Limb (tissue), 2 donors: ENCODE data around the gene FEN1.

Experiments used
- DNase-seq, 2 donors: peaks; one replicate each; pipeline ENCODE4 v3.0.0-alpha.2; 2016; ENCODE audit errors: extremely low spot score in 2 of 2

FEN1 gene

DNA sequence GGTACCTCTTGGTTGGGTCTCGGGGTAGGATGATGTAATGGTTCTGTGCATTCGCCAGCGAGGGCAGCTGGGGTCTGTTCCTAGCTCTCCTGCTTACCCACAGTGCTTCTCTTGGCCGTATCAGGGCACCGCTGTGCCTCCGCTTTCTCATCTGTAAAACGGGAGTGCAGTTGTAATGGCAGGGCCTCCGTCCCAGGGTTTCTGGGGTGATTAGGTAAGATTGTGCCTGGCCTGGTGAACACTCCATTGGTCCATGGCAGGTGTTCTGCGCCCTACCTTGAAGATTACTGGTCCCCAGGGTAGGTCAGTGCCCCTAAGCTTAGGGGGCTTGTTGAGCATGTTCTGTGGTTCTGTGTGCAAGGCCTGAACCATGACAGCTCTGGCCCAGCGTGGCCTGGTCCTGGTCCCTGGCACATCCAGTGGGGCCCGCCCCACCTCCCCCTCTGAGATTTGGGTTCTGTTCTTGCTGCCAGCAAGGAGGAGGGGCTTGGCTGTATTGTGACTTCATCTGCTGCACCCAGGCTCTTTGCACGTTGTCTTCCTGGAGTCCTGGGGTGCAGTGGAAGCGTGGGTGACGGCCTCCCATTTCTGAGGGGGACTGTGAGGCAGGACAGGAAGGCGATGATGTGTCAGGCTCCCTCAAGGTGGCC, 35.4 kb upstream of the FEN1 start:
- DNase-seq, result no peak

DNA sequence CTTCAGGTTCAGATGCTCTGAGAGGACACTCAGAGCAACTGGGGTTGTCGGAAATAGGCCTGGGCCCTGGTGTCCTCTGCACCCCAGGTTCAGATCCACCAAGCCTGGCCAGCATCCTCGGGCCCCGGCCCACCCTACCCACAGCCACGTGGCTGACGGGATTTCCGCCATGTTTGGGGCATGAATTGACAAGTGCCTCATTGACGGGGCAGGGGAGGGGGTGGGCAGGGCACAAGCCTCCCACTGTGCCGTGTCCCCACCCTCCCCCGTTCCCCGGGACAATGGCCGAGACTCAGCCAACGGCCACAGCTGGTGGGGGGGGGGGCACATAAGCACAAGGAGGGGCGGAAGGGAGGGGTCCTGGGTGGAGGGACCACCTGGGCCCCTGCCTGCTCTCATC, 31.8 kb upstream of the FEN1 start:
- DNase-seq, result no peak

DNA sequence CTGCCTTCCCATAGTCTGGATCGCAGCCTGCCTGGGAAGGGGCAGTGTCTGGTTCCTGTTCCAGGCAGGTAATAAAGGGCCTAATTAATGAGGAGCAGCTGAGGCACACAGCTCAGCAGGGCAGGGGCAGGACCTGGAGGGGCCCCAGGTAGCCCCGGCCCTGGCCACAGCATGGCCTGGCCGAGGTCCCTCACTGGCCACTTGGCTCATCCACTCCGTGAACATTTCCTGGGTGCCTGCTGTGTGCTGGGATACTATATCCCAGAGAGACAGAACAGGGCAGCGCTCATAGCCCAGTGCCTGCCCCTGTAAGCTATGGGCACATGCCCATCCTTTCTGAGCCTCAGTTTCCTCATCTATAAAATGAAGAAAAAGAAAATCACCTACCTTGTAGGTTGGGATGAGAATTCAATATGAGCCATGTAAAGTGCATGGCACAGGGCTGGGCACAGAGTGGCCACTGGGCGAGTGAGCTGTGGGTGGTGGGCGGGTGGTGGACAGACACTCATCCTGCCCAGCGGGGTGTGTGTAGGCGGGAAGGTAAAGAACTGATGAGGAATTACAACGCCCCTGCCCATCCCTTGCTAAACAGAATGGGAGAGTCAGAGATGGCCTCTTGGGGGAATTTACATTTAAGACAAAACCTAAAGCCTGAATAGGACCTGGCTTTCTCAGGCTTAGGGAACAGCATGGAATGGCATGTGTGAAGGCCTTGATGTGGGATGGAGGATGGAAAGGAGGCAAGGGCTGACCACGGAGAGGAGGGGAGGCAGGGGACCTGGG, 31.1 kb upstream of the FEN1 start:
- no peak for DNase-seq

DNA sequence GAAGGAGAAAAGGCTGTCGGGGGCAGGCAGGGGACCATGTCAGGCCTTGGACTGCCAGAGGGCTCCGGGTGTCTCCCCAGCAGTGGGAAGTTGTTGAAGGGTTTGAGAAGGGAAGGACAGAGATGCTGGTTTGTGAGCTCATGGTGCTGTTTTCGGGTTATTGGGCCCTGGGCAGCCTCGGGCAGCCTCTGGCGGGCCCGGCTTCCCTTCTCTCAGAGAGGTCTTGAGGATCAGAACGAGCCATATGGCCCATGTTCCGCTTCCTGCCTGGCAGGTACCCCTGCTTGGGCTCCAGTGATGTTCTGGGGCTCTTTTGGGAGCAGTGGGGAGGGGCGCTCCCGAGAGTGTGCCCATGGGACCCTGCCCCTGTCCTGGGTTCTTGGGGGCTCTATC, 30.5 kb upstream of the FEN1 start:
- no peak for DNase-seq

DNA sequence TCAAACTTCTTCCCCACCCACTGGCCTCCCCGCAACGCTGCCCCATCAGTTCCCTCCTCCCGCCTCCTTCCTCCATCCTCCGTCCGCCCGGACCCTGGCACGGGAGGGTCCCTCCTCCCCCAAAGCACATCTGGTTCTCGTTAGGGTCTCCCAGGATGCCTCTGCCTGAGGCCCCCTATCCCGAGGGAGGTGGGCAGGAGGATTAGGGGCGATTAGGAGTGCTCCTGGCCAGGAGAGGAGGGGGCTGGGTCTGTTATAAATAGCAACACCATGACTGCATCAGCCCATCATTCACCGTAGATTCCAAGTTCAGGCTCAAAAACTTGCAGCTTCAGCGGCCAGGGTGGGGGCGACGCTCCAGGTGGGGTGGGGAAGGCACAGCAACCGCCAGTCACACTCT, 29.9 kb upstream of the FEN1 start:
- DNase-seq, result no peak

DNA sequence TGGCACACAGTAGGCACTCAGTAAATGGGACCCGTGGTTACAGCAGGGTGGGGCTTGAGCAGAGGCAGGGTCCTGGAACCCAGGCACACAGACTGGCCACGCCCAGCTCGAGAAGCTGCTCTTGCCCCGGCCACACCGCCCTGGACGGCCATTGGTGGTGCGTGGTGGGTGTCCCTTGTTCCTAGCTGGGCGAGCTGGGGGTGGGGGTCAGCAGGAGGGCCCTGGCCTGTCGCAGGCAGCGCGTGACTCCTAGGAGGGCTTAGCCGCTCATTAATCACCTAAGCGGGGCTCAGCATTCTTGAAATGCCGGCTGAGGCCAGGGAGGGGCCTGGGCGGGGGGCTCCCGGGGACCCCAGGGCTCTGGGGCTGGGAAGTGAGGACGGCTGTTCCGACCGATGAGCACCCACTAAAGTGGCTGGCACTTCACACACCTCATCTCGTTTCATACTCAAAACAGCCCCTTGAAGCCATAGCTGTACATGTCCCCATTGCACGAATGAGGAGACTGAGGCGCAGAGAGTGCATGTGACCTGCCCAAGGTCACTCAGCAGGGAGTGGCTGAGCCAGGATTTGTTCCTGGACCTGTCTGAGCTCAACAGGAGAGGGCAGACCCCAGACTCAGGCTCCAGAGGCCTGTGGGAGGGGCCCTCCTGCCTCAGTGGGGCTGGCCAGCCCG, 28.6 kb upstream of the FEN1 start:
- DNase-seq, result no peak

DNA sequence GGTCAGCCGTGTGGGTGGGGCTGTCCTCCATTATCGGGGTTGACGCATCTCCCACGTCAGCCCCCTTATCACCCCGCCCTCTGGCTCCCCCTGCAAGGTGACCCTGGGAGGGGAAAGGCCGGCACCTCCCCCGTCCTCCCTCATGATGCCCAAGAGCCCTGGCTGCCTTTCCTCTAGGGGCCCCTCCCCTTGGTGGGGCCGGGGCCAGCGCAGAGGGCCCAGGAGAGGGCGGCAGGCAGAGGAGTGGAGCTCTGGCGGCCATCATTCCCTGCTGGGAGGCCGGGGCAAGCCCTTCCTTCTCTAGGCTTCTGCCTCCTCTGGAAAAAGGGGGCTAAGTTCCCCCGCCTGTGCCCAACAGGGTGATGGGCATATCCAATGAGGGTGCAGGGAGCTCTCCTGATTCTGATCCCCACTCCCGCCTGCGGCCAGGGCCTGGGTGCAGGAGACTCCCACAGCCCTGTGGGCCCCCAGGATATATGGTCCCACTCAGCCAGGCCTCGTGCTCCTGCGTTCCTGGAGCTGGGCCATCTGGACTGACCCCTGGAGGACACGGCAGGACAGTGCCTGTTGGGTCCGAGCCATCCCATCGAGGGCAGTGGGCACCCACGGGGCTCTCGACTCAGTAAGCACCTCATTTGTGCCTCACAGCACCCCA, 28.0 kb upstream of the FEN1 start:
- no peak for DNase-seq

DNA sequence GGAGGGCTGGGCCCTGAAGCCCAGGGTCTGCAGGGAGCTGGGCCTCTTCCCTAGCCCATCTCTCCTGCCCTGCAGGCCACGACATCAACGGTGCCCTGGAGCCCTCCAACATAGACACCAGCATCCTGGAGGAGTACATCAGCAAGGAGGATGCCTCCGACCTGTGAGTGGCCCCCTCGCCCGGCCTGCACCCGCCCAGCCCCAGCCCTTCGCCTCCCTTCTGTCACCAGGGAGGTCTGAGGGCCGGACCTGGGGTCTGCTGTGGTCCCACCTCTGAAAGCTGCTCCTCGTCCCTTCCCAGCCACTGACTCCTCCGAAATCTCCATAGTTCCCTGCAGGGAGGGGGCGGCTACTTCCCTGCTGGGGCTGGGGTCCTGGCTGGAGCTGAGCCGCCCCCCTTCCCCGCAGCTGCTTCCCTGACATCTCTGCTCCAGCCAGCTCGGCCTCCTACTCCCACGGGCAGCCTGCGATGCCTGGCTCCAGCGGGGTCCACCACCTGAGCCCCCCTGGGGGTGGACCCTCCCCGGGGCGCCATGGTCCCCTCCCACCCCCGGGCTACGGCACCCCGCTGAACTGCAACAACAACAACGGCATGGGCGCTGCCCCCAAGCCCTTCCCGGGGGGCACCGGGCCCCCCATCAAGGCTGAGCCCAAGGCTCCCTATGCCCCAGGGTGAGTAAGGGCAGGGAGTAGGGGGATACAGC, 27.0 kb upstream of the FEN1 start:
- no peak for DNase-seq

DNA sequence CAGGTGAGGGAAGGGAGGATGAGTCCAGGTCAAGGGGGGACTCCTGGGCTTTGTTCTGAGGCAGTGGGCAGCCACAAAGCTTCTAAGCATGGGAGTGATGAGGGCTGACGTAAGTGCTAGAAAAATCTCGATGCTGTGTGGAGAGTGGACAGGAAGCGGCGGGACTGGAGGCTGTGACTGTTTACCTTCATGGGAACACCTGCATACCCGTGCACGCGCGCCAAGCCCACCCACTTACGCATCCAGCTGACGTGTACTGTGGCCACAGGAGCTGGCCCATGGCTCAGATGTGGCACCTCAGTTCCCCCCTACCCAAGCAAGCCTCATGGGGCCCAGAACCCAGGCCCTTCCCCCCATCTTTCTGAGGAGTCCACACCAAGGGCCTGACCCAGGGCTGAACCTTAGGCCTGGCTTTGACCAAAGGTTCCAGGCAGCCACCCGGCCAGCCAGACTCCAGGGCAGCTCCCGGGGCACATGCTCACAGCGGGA, 26.3 kb upstream of the FEN1 start:
- no peak for DNase-seq

DNA sequence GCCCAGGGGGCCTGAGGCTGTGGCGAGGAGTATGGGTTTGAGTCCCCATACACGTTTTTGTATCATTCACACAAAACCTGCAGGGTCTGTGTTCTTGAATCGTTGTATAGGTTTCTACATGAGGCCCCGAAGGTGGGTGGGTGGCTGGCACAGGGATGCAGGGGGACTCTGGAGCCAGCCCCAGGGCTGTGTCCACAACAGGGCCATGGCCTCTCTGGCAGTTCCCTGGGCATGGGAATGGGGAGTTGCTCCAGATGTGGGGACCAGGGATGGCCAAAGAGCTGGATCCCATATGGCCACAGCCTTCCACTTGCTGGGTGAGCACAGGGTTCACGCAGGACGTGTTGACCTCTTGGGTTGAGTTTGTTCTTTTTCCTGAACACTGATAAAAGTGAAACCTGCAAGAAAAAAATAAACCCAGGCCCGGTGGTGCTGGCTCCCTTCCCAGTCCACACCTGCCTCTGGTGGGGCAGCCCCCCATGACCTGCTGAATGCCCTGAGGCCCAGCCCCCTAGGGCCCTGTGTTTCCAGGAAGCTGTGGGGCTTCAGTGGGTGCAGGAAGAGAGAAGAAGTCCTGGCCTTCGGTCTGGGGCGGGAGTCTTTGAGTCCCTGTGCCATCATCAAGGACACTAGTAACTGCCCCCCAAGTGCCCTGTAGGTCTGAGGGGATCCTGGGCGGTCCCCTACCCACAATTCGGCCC, 24.2 kb upstream of the FEN1 start:
- no peak for DNase-seq

DNA sequence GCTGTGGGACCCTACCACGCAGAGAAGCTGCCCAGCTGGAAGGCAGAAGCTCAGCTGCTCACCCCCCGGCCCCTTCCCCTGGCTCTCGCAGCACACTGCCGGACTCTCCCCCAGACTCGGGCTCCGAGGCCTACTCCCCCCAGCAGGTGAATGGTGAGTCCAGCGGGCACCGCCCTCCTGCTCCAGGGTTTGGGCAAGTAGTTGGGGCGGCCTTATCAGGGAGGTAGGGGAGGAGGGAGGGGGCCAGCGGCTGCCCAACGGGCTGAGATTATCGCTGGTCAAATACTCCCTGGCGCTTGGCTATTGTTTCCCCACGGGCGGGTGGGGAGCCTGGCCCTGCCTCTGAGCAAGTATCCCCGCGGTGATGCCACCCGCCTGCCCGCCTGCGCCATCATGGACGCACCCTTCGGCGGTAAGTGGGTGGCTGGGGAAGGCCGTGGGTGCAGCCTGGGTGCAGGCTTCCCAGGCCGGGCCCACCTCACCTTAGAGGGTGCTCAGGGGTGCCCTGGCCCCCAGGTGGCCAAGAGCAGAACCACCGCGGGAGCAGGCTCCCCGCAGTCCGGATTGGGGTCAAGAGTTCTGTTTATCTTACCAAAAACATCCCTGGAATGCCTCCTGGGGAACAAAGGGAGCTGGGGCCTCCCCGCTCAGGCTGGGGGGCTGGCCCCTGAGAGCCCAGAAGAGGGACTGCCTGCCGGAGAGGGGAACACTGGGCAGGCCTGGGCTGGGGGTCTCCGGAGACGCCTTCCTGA, 23.4 kb upstream of the FEN1 start:
- no peak for DNase-seq

DNA sequence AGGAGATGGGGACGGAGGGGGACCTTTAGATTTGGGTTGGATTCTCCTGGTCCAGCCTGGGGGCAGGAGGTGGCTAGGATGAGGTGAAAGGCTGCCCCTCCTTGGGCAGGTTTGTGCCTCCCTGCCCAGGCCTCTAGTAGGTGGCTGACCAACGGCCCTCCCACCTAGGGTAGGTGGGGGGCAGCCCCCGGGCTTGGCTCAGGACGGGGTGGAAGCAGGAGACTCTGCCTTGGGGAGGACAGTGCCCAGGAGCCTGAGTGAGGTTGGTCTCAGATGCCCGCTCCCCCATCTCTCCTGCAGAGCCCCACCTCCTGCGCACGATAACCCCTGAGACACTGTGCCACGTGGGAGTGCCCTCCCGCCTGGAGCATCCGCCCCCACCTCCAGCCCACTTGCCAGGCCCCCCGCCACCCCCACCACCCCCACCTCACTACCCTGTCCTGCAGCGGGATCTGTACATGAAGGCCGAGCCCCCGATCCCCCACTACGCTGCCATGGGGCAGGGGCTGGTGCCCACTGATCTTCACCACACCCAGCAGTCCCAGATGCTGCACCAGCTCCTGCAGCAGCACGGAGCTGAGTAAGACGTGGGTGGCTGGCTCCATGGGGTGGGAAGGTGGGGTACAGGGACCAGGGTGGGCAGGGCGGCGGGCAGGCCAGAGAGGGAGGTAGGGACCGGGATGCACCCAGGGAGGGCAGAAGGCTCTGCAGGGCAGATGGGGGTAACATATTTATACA, 22.6 kb upstream of the FEN1 start:
- no peak for DNase-seq

DNA sequence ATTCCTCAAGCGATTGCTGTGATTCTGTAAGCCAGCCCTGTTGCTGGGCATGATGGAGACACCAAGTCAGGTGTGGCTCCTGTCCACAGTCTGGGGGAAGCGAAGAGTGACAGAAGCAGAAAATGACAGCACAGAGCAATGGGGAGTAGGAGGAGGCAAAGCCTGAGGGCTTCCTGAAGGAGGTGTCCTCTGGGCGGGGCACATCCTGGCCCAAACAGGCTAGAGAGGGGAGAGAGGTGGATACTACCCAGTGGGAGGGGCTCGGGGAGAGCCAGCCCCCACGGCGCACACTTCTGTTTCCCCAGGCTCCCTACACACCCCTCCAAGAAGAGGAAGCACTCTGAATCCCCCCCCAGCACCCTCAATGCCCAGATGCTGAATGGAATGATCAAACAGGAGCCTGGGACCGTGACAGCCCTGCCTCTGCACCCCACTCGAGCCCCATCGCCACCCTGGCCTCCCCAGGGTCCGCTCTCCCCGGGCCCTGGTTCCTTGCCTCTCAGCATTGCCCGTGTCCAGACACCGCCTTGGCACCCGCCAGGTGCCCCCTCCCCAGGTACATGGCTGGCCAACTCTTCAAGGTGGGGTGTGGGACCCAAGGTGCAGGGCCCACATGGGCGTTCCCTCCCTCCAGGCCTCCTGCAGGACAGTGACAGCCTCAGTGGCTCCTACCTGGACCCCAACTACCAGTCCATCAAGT, 21.4 kb upstream of the FEN1 start:
- no peak for DNase-seq

DNA sequence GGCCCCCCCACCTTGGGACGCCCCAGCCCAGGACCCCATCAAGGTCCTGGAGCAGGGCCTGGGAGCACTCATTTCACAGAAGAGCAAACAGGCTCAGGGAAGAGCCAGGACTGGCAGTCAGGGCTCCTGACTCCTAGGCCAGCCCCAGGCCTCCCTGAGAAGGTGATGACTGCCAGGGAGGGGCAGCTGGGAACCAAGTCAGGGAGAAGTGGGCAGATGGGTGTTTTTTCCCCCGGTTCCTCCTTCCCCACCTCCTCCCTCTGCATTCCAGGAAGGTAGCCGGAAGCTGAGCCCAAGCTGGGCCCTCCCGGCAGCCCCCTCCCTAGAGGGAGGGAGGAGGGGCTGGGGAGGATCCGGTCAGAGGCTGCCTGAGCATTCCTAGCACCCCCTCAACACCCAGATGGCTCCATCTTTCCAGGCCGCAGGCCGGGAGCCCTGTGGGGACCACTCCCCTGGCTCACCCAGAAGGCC, 20.7 kb upstream of the FEN1 start:
- no peak for DNase-seq

DNA sequence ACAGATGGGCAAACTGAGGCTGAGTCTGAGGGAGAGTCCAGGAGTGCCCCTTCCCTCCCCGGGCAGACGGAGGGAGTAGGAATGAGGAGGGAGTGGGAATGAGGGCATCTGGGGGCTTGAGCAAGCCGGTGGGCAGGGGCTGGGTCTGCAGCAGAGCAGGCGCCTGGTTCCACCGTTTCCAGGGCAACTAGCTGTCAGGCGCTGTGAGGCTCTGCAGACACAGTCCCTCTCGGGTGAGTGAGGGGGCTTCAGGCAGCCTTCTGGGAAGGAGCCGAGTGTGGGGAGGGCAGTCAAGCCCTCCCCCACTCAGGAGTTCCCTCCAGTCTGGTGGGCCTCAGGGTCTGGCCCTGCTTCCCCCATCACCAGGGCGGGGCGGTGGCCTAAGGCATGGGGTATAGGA, 19.4 kb upstream of the FEN1 start:
- DNase-seq, result no peak

DNA sequence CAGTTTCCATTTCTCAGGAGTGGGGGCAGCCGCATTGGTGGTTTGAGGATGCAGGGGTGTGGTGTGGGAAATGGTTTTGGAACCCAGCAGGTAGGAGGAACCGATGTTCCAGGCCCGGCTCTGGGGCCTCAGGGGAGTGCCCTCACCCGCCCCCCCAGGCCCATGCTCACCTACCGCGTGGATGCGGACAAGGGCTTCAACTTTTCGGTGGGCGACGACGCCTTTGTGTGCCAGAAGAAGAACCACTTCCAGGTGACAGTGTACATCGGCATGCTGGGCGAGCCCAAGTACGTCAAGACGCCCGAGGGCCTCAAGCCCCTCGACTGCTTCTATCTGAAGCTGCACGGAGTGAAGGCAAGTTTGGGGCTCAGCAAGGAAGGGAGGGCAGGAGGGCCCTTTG, 18.9 kb upstream of the FEN1 start:
- no peak for DNase-seq

DNA sequence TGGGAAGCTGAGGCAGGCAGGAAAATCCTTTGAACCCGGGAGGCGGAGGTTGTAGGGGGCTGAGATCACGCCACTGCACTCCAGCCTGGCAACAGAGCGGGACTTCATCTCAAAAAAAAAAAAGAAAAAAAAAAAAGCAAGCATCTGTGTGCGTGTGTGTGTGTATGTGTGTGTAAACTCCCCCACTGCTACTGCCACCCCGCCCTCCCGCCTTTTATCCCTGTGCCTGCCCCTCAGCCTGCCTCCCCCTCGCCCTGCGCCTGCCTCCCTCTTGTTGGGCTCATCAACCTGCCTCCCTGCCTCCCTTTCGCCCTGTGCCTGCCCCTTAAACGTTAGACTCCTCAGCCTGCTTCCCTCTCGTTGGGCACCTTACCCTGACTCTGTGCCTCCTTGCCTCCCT, 18.3 kb upstream of the FEN1 start:
- no peak for DNase-seq

DNA sequence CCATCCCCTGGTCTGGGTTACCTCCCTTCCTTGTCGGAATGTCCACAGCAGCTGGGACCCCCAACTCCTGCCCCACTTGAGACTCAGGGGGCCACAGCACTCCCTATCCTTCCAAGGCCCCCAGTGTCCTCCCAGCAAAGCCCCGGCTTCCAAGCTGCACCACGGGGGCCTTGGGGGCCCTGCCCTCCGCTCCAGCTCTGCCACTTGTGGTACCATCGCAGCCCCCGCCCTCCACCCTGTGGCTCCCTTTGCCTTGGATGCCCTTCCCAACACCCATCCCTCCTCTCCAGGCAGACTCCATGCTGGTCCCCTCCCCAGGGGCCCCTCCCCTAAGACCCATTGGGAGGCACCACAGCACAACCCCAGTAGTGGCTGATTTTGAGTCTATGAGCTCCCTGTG, 17.6 kb upstream of the FEN1 start:
- DNase-seq, result no peak
